ENCODE results near the gene PEX14. TPM values are rescaled to one million over a fixed set of nuclear protein-coding genes. Genes with fewer than 3 reads are reported as not detected.

PEX14 gene
- total RNA-seq, 1 donor from 2014 or later, result 28.0 TPM

GRCh38 chr1:10513199-10513598 lies 38.4 kb downstream of the PEX14 start:
- H3K27me3 Mint-ChIP-seq (ENCODE audit: low read depth), result peaks cover 2% of the 10 kb centered on the region

GRCh38 chr1:10514490-10515235 lies 39.9 kb downstream of the PEX14 start:
- peak; percentile 70 for TF ChIP-seq CTCF (conservative IDR thresholded peaks at IDR 0.05)
- peaks cover 1% of the 10 kb centered on the region for H3K36me3 Mint-ChIP-seq (ENCODE audit: low read depth)
- H3K27me3 Mint-ChIP-seq (ENCODE audit: low read depth), result peaks cover 2% of the 10 kb centered on the region
- H3K9me3 Mint-ChIP-seq, result no peaks in the 10 kb centered on the region
- no peak overlapping the region for H3K27ac Mint-ChIP-seq (ENCODE audit: unreplicated experiment)
- DNase-seq (ENCODE audit: low read depth, low spot score), result no peak
- H3K4me3 Mint-ChIP-seq, result no peak overlapping the region
- peaks cover 49% of the 10 kb centered on the region for H3K4me1 Mint-ChIP-seq

More at GRCh38 chr1:10513199-10513598, 38.4 kb downstream of the PEX14 start:
- no peak for TF ChIP-seq CTCF (conservative IDR thresholded peaks at IDR 0.05)
- Mint-ChIP-seq H3K4me1 (peaks cover 45% of the 10 kb centered on the region), H3K27ac (ENCODE audit: unreplicated experiment) (peak overlapping the region; percentile 38), H3K36me3 (ENCODE audit: low read depth) (no peaks in the 10 kb centered on the region), H3K9me3 (no peaks in the 10 kb centered on the region), H3K4me3 (no peak overlapping the region)
- no peak for DNase-seq (ENCODE audit: low read depth, low spot score)

- H3K27me3 Mint-ChIP-seq (ENCODE audit: low read depth), result peaks cover 2% of the 10 kb centered on the region
- H3K4me3 Mint-ChIP-seq, result no peak overlapping the region
- peaks cover 42% of the 10 kb centered on the region for H3K4me1 Mint-ChIP-seq
- no peak for DNase-seq (ENCODE audit: low read depth, low spot score)
- no peak overlapping the region for H3K27ac Mint-ChIP-seq (ENCODE audit: unreplicated experiment)
- no peaks in the 10 kb centered on the region for H3K9me3 Mint-ChIP-seq
- H3K36me3 Mint-ChIP-seq (ENCODE audit: low read depth), result peaks cover 2% of the 10 kb centered on the region
- no peak for TF ChIP-seq CTCF (conservative IDR thresholded peaks at IDR 0.05)
Measured at GRCh38 chr1:10515301-10515975, 40.7 kb downstream of the PEX14 start.

- H3K4me3 Mint-ChIP-seq, result no peak overlapping the region
- no peaks in the 10 kb centered on the region for H3K9me3 Mint-ChIP-seq
- peaks cover 34% of the 10 kb centered on the region for H3K4me1 Mint-ChIP-seq
- peaks cover 2% of the 10 kb centered on the region for H3K27me3 Mint-ChIP-seq (ENCODE audit: low read depth)
- peaks cover 2% of the 10 kb centered on the region for H3K36me3 Mint-ChIP-seq (ENCODE audit: low read depth)
- no peak for DNase-seq (ENCODE audit: low read depth, low spot score)
- no peak for TF ChIP-seq CTCF (conservative IDR thresholded peaks at IDR 0.05)
- no peak overlapping the region for H3K27ac Mint-ChIP-seq (ENCODE audit: unreplicated experiment)
Measured at GRCh38 chr1:10515976-10516750, 41.4 kb downstream of the PEX14 start.

GRCh38 chr1:10516925-10517676 lies 42.4 kb downstream of the PEX14 start:
- Mint-ChIP-seq H3K27ac (ENCODE audit: unreplicated experiment) (no peak overlapping the region), H3K4me1 (peaks cover 29% of the 10 kb centered on the region), H3K27me3 (ENCODE audit: low read depth) (peaks cover 2% of the 10 kb centered on the region), H3K9me3 (no peaks in the 10 kb centered on the region), H3K36me3 (ENCODE audit: low read depth) (peaks cover 2% of the 10 kb centered on the region), H3K4me3 (no peak overlapping the region)
- TF ChIP-seq CTCF (conservative IDR thresholded peaks at IDR 0.05), result no peak
- DNase-seq (ENCODE audit: low read depth, low spot score), result no peak

Measured in neural crest cell (in vitro differentiated cells).